GM23338 (cell line): ENCODE data around the gene CSPG4. TPM values are rescaled to one million over a fixed set of nuclear protein-coding genes. Genes with fewer than 3 reads are reported as not detected.

Source experiments
- ATAC-seq: fragments of 200-7000 bp; cut with Tn5 transposase; 3 replicates; pipeline ENCODE4 v1.9.1; 2020
- DNase-seq: peaks from one replicate; pipeline ENCODE4 v3.0.0-alpha.2; 2015; ENCODE audit warnings: low spot score
- H2AFZ ChIP-seq: fragments of 200-600 bp; sonication (generic); 2 replicates; pipeline ENCODE4 v1.8.0; 2016; ENCODE audit warnings: antibody characterized with exemption, mild to moderate bottlenecking, moderate library complexity
- H3F3A ChIP-seq: fragments of 200-600 bp; sonication (generic); replicated peaks from 2 replicates; pipeline ENCODE4 v1.8.0; 2017; ENCODE audit warnings: antibody characterized with exemption, mixed run types, low read depth
- H3K27ac ChIP-seq: fragments of 200-600 bp; sonication (generic); 2 replicates; pipeline ENCODE4 v1.6.1; 2016; ENCODE audit warnings: low read depth
- H3K27me3 ChIP-seq: fragments of 200-600 bp; sonication (generic); 2 replicates; pipeline ENCODE4 v1.8.0; 2016; ENCODE audit warnings: mild to moderate bottlenecking, mixed run types, moderate library complexity; ENCODE audit not compliant: insufficient read depth
- H3K36me3 ChIP-seq: fragments of 200-600 bp; sonication (generic); 2 replicates; pipeline ENCODE4 v1.8.0; 2016; ENCODE audit warnings: mild to moderate bottlenecking; ENCODE audit not compliant: insufficient read depth
- H3K4me1 ChIP-seq: fragments of 200-600 bp; sonication (generic); 2 replicates; pipeline ENCODE4 v1.8.0; 2016; ENCODE audit warnings: mild to moderate bottlenecking, moderate library complexity; ENCODE audit not compliant: insufficient read depth
- H3K4me2 ChIP-seq: fragments of 200-600 bp; sonication (generic); 2 replicates; pipeline ENCODE4 v1.7.1; 2017; ENCODE audit warnings: mixed run types
- H3K4me3 ChIP-seq: fragments of 200-600 bp; sonication (generic); 2 replicates; pipeline ENCODE4 v1.6.1; 2016; ENCODE audit warnings: mixed run types
- H3K79me2 ChIP-seq: fragments of 200-600 bp; sonication (generic); replicated peaks from 2 replicates; pipeline ENCODE4 v1.8.0; 2017; ENCODE audit warnings: mild to moderate bottlenecking; ENCODE audit not compliant: insufficient read depth
- H3K9me2 ChIP-seq: fragments of 200-600 bp; sonication (generic); 2 replicates; pipeline ENCODE4 v1.8.0; 2017; ENCODE audit not compliant: insufficient read depth
- H4K20me1 ChIP-seq: fragments of 200-600 bp; sonication (generic); replicated peaks from 2 replicates; pipeline ENCODE4 v1.8.0; 2017; ENCODE audit warnings: mild to moderate bottlenecking; ENCODE audit not compliant: insufficient read depth
- H3K27ac Mint-ChIP-seq: 2 replicates; pipeline ENCODE4 v1.8.0; 2020; ENCODE audit warnings: inconsistent platforms, mild to moderate bottlenecking, moderate library complexity, mixed read lengths
- H3K27me3 Mint-ChIP-seq: 3 replicates; pipeline ENCODE4 v1.8.0; 2022; ENCODE audit warnings: low read depth, mild to moderate bottlenecking, moderate library complexity, mixed read lengths, inconsistent platforms; ENCODE audit not compliant: insufficient read depth, poor library complexity
- H3K36me3 Mint-ChIP-seq: 3 replicates; pipeline ENCODE4 v1.8.0; 2021; ENCODE audit warnings: low read depth, mild to moderate bottlenecking, inconsistent platforms, moderate library complexity, mixed read lengths
- H3K4me1 Mint-ChIP-seq: 3 replicates; pipeline ENCODE4 v1.8.0; 2020; ENCODE audit warnings: mild to moderate bottlenecking, inconsistent platforms, mixed read lengths
- H3K4me3 Mint-ChIP-seq: 3 replicates; pipeline ENCODE4 v1.8.0; 2021; ENCODE audit warnings: moderate library complexity, mild to moderate bottlenecking, inconsistent platforms, mixed read lengths
- H3K9me3 Mint-ChIP-seq: 3 replicates; pipeline ENCODE4 v1.8.0; 2020; ENCODE audit warnings: moderate library complexity, mild to moderate bottlenecking, inconsistent platforms, mixed read lengths
- CREB1 ChIP-seq: fragments of 250-450 bp; sonication (Bioruptor Pico); IDR thresholded peaks from 2 replicates; pipeline ENCODE4 v1.5.0; 2020; ENCODE audit warnings: low read depth, mild to moderate bottlenecking, moderate library complexity
- EZH2 ChIP-seq: fragments of 200-600 bp; sonication (generic); IDR thresholded peaks from one replicate; pipeline ENCODE4 v1.8.0; 2017; ENCODE audit warnings: antibody characterized with exemption, mild to moderate bottlenecking, low read depth; ENCODE audit not compliant: unreplicated experiment
- EZH2phosphoT487 ChIP-seq: fragments of 200-600 bp; sonication (generic); IDR thresholded peaks from one replicate; pipeline ENCODE4 v1.8.1; 2018; ENCODE audit warnings: antibody characterized with exemption; ENCODE audit not compliant: unreplicated experiment
- JUNB ChIP-seq: IDR thresholded peaks from one replicate; pipeline ENCODE4 v1.6.1; 2016; ENCODE audit warnings: antibody characterized with exemption; ENCODE audit not compliant: unreplicated experiment
- NANOG ChIP-seq: IDR thresholded peaks from 2 replicates; pipeline ENCODE4 v1.6.1; 2016; ENCODE audit warnings: antibody characterized with exemption, borderline replicate concordance
- POLR2AphosphoS5 ChIP-seq: IDR thresholded peaks from 2 replicates; pipeline ENCODE4 v1.6.1; 2016; ENCODE audit warnings: antibody characterized with exemption, low read depth
- STAT1 ChIP-seq: IDR thresholded peaks from one replicate; pipeline ENCODE4 v1.6.1; 2016; ENCODE audit warnings: antibody characterized with exemption; ENCODE audit not compliant: unreplicated experiment
- ZNF331 ChIP-seq: fragments of 250-450 bp; sonication (Bioruptor Pico); IDR thresholded peaks from 2 replicates; pipeline ENCODE4 v1.5.0; 2020; ENCODE audit warnings: low read depth, mild to moderate bottlenecking, moderate library complexity
- polyA plus RNA-seq: library from polyadenylated mRNA; unstranded; fragments of >200 nt; fragmentation: Nextera tagmentation; extraction: Ambion mirVana; gene quantifications from 2 replicates; pipeline ENCODE4 v1.2.1, GENCODE V29; 2016
- total RNA-seq: library from RNA; depleted of rRNA; stranded (reverse); fragments of >200 nt; shearing (Covaris generic); gene quantifications from 2 replicates; pipeline ENCODE4 v1.2.3, GENCODE V29; 2014
- TF ChIP-seq, protein P1 (sequence below), 2 experiments: fragments of 200-600 bp in 1 of 2; sonication (generic) in 1 of 2; conservative IDR thresholded peaks; 2 replicates each; pipeline versions ENCODE4 v1.5.1 to v1.6.1; 2016 to 2017; ENCODE audit warnings: antibody characterized with exemption in 2 of 2, low read depth in 2 of 2, mild to moderate bottlenecking in 2 of 2, moderate library complexity in 1 of 2
- TF ChIP-seq, protein P2 (sequence below): IDR thresholded peaks from one replicate; pipeline ENCODE4 v1.6.1; 2018; ENCODE audit warnings: antibody characterized with exemption; ENCODE audit not compliant: unreplicated experiment
- TF ChIP-seq, protein P3 (sequence below): IDR thresholded peaks from 2 replicates; pipeline ENCODE4 v1.6.1; 2016; ENCODE audit warnings: antibody characterized with exemption

The CSPG4 gene
- total and polyA plus RNA-seq, 2 experiments from 2014 or later: 0.27 to 4.0 TPM

DNA sequence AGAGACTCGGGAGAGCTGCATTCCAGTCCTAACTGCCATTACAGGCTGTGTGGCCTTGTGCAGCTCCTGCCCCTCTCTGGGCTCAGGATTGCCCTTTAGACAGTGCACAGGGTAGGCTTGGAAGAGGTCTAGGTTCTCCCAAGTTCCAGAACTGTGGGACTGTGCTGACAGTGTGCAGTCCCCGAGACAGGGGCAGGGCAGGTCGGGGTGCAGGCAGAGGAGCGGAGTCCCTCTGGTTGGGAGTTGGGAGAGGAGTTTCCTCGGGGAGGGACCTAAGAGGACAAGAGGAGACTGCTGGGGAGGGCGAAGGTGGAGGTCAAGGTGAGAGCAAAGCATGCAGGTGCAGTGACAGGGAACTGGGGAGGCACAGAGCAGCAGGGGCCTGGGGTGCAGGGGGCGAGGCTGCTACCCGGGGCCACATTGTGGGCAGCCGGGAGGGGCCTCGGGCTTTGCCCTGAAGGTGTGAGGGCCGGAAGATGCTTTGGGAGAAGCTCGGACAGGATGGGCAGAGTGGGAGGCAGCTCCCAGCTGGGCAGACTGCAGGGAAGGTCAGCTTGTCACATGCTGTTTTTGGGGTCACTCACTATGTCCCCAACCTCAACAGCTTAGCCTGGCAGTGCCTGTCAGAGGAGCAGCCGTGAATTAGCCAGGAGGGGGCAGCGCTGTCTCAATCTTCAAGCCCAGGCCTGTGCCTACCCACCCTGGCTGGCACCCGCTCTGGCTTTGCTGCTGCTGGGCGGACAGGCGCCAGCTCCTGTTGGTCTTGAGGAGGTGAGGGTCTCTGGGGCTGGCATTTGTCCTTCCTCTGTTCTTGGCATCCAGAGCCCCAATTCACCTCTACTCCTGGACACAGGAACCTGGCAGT lies 15.4 kb upstream of the CSPG4 start:
- no peak overlapping the region for H2AFZ ChIP-seq
- H3K27me3 Mint-ChIP-seq: peaks cover 26% of the 10 kb centered on the region
- no peaks in the 10 kb centered on the region; the same call in 2 of the 3 replicates for H3K9me3 Mint-ChIP-seq
- no peaks in the 10 kb centered on the region; the same call in 2 of the 3 replicates for H3K36me3 Mint-ChIP-seq
- no peak for TF ChIP-seq EZH2
- TF ChIP-seq, protein P1, sequence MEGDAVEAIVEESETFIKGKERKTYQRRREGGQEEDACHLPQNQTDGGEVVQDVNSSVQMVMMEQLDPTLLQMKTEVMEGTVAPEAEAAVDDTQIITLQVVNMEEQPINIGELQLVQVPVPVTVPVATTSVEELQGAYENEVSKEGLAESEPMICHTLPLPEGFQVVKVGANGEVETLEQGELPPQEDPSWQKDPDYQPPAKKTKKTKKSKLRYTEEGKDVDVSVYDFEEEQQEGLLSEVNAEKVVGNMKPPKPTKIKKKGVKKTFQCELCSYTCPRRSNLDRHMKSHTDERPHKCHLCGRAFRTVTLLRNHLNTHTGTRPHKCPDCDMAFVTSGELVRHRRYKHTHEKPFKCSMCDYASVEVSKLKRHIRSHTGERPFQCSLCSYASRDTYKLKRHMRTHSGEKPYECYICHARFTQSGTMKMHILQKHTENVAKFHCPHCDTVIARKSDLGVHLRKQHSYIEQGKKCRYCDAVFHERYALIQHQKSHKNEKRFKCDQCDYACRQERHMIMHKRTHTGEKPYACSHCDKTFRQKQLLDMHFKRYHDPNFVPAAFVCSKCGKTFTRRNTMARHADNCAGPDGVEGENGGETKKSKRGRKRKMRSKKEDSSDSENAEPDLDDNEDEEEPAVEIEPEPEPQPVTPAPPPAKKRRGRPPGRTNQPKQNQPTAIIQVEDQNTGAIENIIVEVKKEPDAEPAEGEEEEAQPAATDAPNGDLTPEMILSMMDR (conservative IDR thresholded peaks at IDR 0.05; ENCODE audit: low read depth in 2 of 2): peak; percentile 60 to 92
- no peaks in the 10 kb centered on the region for H3K4me1 ChIP-seq
- no peaks in the 10 kb centered on the region for H3K9me2 ChIP-seq
- no peaks in the 10 kb centered on the region for H3K27me3 ChIP-seq
- H3F3A ChIP-seq: no peaks in the 10 kb centered on the region
- H3K4me3 ChIP-seq: no peak overlapping the region
- no peak overlapping the region for H3K27ac ChIP-seq
- H3K4me1 Mint-ChIP-seq: peaks cover 21% of the 10 kb centered on the region
- H3K79me2 ChIP-seq: no peaks in the 10 kb centered on the region
- ATAC-seq: peak; percentile 77
- no peaks in the 10 kb centered on the region for H4K20me1 ChIP-seq
- H3K27ac Mint-ChIP-seq: no peak overlapping the region
- no peaks in the 10 kb centered on the region for H3K36me3 ChIP-seq
- no peak overlapping the region for H3K4me2 ChIP-seq
- peak; percentile 83 for DNase-seq
- no peak overlapping the region for H3K4me3 Mint-ChIP-seq

DNA sequence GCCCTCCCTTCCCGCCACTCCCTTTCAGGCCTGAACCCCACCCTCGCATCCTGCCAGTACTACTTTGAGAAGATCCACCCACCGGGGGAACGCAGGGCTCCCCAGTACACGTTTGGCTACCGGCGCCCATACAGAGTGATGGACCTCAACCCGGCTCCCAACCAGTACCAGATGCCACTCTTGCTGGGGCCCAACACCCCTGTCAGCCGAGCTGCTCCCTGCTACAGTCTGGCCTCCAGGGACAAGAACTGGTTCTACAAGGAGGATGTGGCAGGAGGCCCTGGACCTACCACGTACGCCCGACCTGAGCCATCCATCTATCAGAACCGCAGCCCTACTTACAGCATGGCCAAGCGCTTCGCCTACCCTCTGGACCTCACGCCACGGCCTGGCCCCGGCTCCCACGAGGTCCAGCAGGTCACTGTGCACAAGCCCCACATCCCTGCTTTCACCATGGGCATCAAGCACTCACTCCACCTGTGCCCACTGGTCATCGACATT lies 14.4 kb upstream of the CSPG4 start:
- Histone ChIP-seq H3K4me1 (no peaks in the 10 kb centered on the region), H3K27me3 (no peaks in the 10 kb centered on the region), H3F3A (no peaks in the 10 kb centered on the region), H3K4me3 (no peak overlapping the region), H3K27ac (no peak overlapping the region), H3K79me2 (no peaks in the 10 kb centered on the region), H4K20me1 (no peaks in the 10 kb centered on the region), H3K36me3 (no peaks in the 10 kb centered on the region), H2AFZ (no peak overlapping the region), H3K4me2 (no peak overlapping the region), H3K9me2 (no peaks in the 10 kb centered on the region)
- peaks cover 13% of the 10 kb centered on the region for H3K4me1 Mint-ChIP-seq
- H3K4me3 Mint-ChIP-seq: no peak overlapping the region
- no peak for ATAC-seq
- no peaks in the 10 kb centered on the region; the same call in 2 of the 3 replicates for H3K36me3 Mint-ChIP-seq
- H3K27ac Mint-ChIP-seq: no peak overlapping the region
- H3K9me3 Mint-ChIP-seq: no peaks in the 10 kb centered on the region; the same call in 2 of the 3 replicates
- DNase-seq: no peak
- peaks cover 21% of the 10 kb centered on the region for H3K27me3 Mint-ChIP-seq
- TF ChIP-seq, protein P2, sequence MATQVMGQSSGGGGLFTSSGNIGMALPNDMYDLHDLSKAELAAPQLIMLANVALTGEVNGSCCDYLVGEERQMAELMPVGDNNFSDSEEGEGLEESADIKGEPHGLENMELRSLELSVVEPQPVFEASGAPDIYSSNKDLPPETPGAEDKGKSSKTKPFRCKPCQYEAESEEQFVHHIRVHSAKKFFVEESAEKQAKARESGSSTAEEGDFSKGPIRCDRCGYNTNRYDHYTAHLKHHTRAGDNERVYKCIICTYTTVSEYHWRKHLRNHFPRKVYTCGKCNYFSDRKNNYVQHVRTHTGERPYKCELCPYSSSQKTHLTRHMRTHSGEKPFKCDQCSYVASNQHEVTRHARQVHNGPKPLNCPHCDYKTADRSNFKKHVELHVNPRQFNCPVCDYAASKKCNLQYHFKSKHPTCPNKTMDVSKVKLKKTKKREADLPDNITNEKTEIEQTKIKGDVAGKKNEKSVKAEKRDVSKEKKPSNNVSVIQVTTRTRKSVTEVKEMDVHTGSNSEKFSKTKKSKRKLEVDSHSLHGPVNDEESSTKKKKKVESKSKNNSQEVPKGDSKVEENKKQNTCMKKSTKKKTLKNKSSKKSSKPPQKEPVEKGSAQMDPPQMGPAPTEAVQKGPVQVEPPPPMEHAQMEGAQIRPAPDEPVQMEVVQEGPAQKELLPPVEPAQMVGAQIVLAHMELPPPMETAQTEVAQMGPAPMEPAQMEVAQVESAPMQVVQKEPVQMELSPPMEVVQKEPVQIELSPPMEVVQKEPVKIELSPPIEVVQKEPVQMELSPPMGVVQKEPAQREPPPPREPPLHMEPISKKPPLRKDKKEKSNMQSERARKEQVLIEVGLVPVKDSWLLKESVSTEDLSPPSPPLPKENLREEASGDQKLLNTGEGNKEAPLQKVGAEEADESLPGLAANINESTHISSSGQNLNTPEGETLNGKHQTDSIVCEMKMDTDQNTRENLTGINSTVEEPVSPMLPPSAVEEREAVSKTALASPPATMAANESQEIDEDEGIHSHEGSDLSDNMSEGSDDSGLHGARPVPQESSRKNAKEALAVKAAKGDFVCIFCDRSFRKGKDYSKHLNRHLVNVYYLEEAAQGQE: no peak
- no peak for TF ChIP-seq EZH2
- TF ChIP-seq STAT1: no peak
- TF ChIP-seq, protein P3, sequence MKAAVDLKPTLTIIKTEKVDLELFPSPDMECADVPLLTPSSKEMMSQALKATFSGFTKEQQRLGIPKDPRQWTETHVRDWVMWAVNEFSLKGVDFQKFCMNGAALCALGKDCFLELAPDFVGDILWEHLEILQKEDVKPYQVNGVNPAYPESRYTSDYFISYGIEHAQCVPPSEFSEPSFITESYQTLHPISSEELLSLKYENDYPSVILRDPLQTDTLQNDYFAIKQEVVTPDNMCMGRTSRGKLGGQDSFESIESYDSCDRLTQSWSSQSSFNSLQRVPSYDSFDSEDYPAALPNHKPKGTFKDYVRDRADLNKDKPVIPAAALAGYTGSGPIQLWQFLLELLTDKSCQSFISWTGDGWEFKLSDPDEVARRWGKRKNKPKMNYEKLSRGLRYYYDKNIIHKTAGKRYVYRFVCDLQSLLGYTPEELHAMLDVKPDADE: no peak
- TF ChIP-seq NANOG: no peak
- TF ChIP-seq EZH2phosphoT487: no peak
- no peak for TF ChIP-seq POLR2AphosphoS5
- no peak for TF ChIP-seq CREB1 (CRISPR knock-in tag)
- TF ChIP-seq JUNB: no peak
- TF ChIP-seq ZNF331: no peak
